ENCODE measurements around the gene ASCC2. TPM values are rescaled to one million over a fixed set of nuclear protein-coding genes. Genes with fewer than 3 reads are reported as not detected.

ASCC2 gene
- total and polyA plus RNA-seq, 5 donors: 29.2 to 41.4 (median 39.5) TPM

- 96% methylated on average over 1 of the region's 1 CpG for WGBS
- Histone ChIP-seq H3K27ac (ENCODE audit: low read length) (no peak overlapping the region), H3K4me3 (ENCODE audit: low read length) (no peak overlapping the region), H3K9me3 (ENCODE audit: control insufficient read depth, low read length) (no peaks in the 10 kb centered on the region), H3K27me3 (ENCODE audit: control insufficient read depth, insufficient read depth) (no peaks in the 10 kb centered on the region), H3K4me1 (ENCODE audit: control insufficient read depth, insufficient read depth, low read length) (peaks cover 25% of the 10 kb centered on the region)
- intact Hi-C loops (cut with DNase I): no loop called here
- ATAC-seq (no peak), DNase-seq (peak in 1 of 3 donors; percentile 56)
Measured at GRCh38 chr22:29817724-29818123, 20.4 kb downstream of the ASCC2 start.

- no peak overlapping the region for H3K27ac ChIP-seq (ENCODE audit: low read length)
- no peak for DNase-seq
- no peak for ATAC-seq
Measured at GRCh38 chr22:29816980-29817379, 21.1 kb downstream of the ASCC2 start.

GRCh38 chr22:29816539-29816938 is 21.5 kb downstream of the ASCC2 start:
- H3K4me1 ChIP-seq (ENCODE audit: control insufficient read depth, insufficient read depth, low read length): peaks cover 18% of the 10 kb centered on the region
- H3K4me3 ChIP-seq (ENCODE audit: low read length): no peak overlapping the region
- 58% methylated on average over 6 of the region's 6 CpGs for WGBS
- no peak overlapping the region for H3K27ac ChIP-seq (ENCODE audit: low read length)
- no peaks in the 10 kb centered on the region for H3K27me3 ChIP-seq (ENCODE audit: control insufficient read depth, insufficient read depth)
- DNase-seq (no peak), ATAC-seq (no peak)
- no peaks in the 10 kb centered on the region for H3K9me3 ChIP-seq (ENCODE audit: control insufficient read depth, low read length)
- intact Hi-C loops (cut with DNase I): no loop called here

More at GRCh38 chr22:29816980-29817379, 21.1 kb downstream of the ASCC2 start:
- Histone ChIP-seq H3K27me3 (ENCODE audit: control insufficient read depth, insufficient read depth) (no peaks in the 10 kb centered on the region), H3K4me3 (ENCODE audit: low read length) (no peak overlapping the region), H3K9me3 (ENCODE audit: control insufficient read depth, low read length) (no peaks in the 10 kb centered on the region), H3K4me1 (ENCODE audit: control insufficient read depth, insufficient read depth, low read length) (peaks cover 23% of the 10 kb centered on the region)
- intact Hi-C loops (cut with DNase I): no loop called here
- 82% methylated on average over 2 of the region's 2 CpGs for WGBS

GRCh38 chr22:29816128-29816527 is 21.9 kb downstream of the ASCC2 start:
- no peak overlapping the region for H3K27ac ChIP-seq (ENCODE audit: low read length)
- H3K4me3 ChIP-seq (ENCODE audit: low read length): no peak overlapping the region
- intact Hi-C loops (cut with DNase I): no loop called here
- no peaks in the 10 kb centered on the region for H3K27me3 ChIP-seq (ENCODE audit: control insufficient read depth, insufficient read depth)
- peak; percentile 87 to 93 (median 93) for DNase-seq
- peak; percentile 82 to 86 for ATAC-seq
- no peaks in the 10 kb centered on the region for H3K9me3 ChIP-seq (ENCODE audit: control insufficient read depth, low read length)
- peaks cover 18% of the 10 kb centered on the region for H3K4me1 ChIP-seq (ENCODE audit: control insufficient read depth, insufficient read depth, low read length)
- 45% methylated on average over 2 of the region's 2 CpGs for WGBS

- 60% methylated on average over 4 of the region's 4 CpGs for WGBS
- intact Hi-C loops (cut with DNase I): no loop called here
- Histone ChIP-seq H3K4me3 (ENCODE audit: low read length) (no peak overlapping the region), H3K4me1 (ENCODE audit: control insufficient read depth, insufficient read depth, low read length) (peaks cover 18% of the 10 kb centered on the region), H3K27me3 (ENCODE audit: control insufficient read depth, insufficient read depth) (no peaks in the 10 kb centered on the region), H3K9me3 (ENCODE audit: control insufficient read depth, low read length) (no peaks in the 10 kb centered on the region), H3K27ac (ENCODE audit: low read length) (peak overlapping the region; percentile 48)
- peak; percentile 14 to 54 for ATAC-seq
- peak in 1 of 3 donors; percentile 68 for DNase-seq
Measured at GRCh38 chr22:29815580-29815979, 22.5 kb downstream of the ASCC2 start.

- Histone ChIP-seq H3K4me1 (ENCODE audit: control insufficient read depth, insufficient read depth, low read length) (peaks cover 18% of the 10 kb centered on the region), H3K4me3 (ENCODE audit: low read length) (no peak overlapping the region), H3K27me3 (ENCODE audit: control insufficient read depth, insufficient read depth) (no peaks in the 10 kb centered on the region), H3K27ac (ENCODE audit: low read length) (no peak overlapping the region), H3K9me3 (ENCODE audit: control insufficient read depth, low read length) (no peaks in the 10 kb centered on the region)
- intact Hi-C loops (cut with DNase I): no loop called here
- WGBS: 84% methylated on average over 5 of the region's 5 CpGs
- DNase-seq (no peak), ATAC-seq (no peak)
Measured at GRCh38 chr22:29814003-29814402, 24.1 kb downstream of the ASCC2 start.

- H3K27ac ChIP-seq (ENCODE audit: low read length): no peak overlapping the region
Measured at GRCh38 chr22:29813563-29813962, 24.5 kb downstream of the ASCC2 start.

GRCh38 chr22:29813126-29813525 is 24.9 kb downstream of the ASCC2 start:
- no peak overlapping the region for H3K4me3 ChIP-seq (ENCODE audit: low read length)
- intact Hi-C loops (cut with DNase I): no loop called here
- H3K4me1 ChIP-seq (ENCODE audit: control insufficient read depth, insufficient read depth, low read length): peaks cover 15% of the 10 kb centered on the region
- H3K27ac ChIP-seq (ENCODE audit: low read length): no peak overlapping the region
- 96% methylated on average over 8 of the region's 8 CpGs for WGBS
- H3K9me3 ChIP-seq (ENCODE audit: control insufficient read depth, low read length): no peaks in the 10 kb centered on the region
- H3K27me3 ChIP-seq (ENCODE audit: control insufficient read depth, insufficient read depth): no peaks in the 10 kb centered on the region
- no peak for DNase-seq
- ATAC-seq: no peak

More at GRCh38 chr22:29813563-29813962, 24.5 kb downstream of the ASCC2 start:
- no peak for ATAC-seq
- no peaks in the 10 kb centered on the region for H3K9me3 ChIP-seq (ENCODE audit: control insufficient read depth, low read length)
- H3K27me3 ChIP-seq (ENCODE audit: control insufficient read depth, insufficient read depth): no peaks in the 10 kb centered on the region
- 87% methylated on average over 3 of the region's 3 CpGs for WGBS
- intact Hi-C loops (cut with DNase I): no loop called here
- H3K4me3 ChIP-seq (ENCODE audit: low read length): no peak overlapping the region
- DNase-seq: no peak
- H3K4me1 ChIP-seq (ENCODE audit: control insufficient read depth, insufficient read depth, low read length): peaks cover 15% of the 10 kb centered on the region

- ATAC-seq (no peak), DNase-seq (no peak)
- WGBS: 88% methylated on average over 2 of the region's 2 CpGs
- intact Hi-C loops (cut with DNase I): no loop called here
- H3K4me3 ChIP-seq (ENCODE audit: low read length): no peak overlapping the region
- peaks cover 4% of the 10 kb centered on the region for H3K4me1 ChIP-seq (ENCODE audit: control insufficient read depth, insufficient read depth, low read length)
- H3K27ac ChIP-seq (ENCODE audit: low read length): no peak overlapping the region
- H3K27me3 ChIP-seq (ENCODE audit: control insufficient read depth, insufficient read depth): no peaks in the 10 kb centered on the region
- H3K9me3 ChIP-seq (ENCODE audit: control insufficient read depth, low read length): no peaks in the 10 kb centered on the region
Measured at GRCh38 chr22:29811377-29811776, 26.7 kb downstream of the ASCC2 start.

GRCh38 chr22:29810216-29810615 is 27.9 kb downstream of the ASCC2 start:
- Histone ChIP-seq H3K27me3 (ENCODE audit: control insufficient read depth, insufficient read depth) (no peaks in the 10 kb centered on the region), H3K4me3 (ENCODE audit: low read length) (no peak overlapping the region), H3K4me1 (ENCODE audit: control insufficient read depth, insufficient read depth, low read length) (no peaks in the 10 kb centered on the region), H3K27ac (ENCODE audit: low read length) (no peak overlapping the region), H3K9me3 (ENCODE audit: control insufficient read depth, low read length) (no peaks in the 10 kb centered on the region)
- WGBS: 79% methylated on average over 2 of the region's 2 CpGs
- no peak for ATAC-seq
- no peak for DNase-seq
- intact Hi-C loops (cut with DNase I): no loop called here

- ATAC-seq (no peak), DNase-seq (no peak)
- H3K4me1 ChIP-seq (ENCODE audit: control insufficient read depth, insufficient read depth, low read length): peaks cover 3% of the 10 kb centered on the region
- no peaks in the 10 kb centered on the region for H3K27me3 ChIP-seq (ENCODE audit: control insufficient read depth, insufficient read depth)
- H3K9me3 ChIP-seq (ENCODE audit: control insufficient read depth, low read length): no peaks in the 10 kb centered on the region
- no peak overlapping the region for H3K4me3 ChIP-seq (ENCODE audit: low read length)
- intact Hi-C loops (cut with DNase I): no loop called here
- H3K27ac ChIP-seq (ENCODE audit: low read length): no peak overlapping the region
- 85% methylated on average over 6 of the region's 6 CpGs for WGBS
Measured at GRCh38 chr22:29806196-29806595, 31.9 kb downstream of the ASCC2 start.

- ATAC-seq: no peak
- Histone ChIP-seq H3K4me3 (ENCODE audit: low read length) (no peak overlapping the region), H3K4me1 (ENCODE audit: control insufficient read depth, insufficient read depth, low read length) (peaks cover 7% of the 10 kb centered on the region), H3K27ac (ENCODE audit: low read length) (no peak overlapping the region), H3K9me3 (ENCODE audit: control insufficient read depth, low read length) (no peaks in the 10 kb centered on the region), H3K27me3 (ENCODE audit: control insufficient read depth, insufficient read depth) (no peaks in the 10 kb centered on the region)
- intact Hi-C loops (cut with DNase I): no loop called here
- 88% methylated on average over 2 of the region's 2 CpGs for WGBS
- no peak for DNase-seq
Measured at GRCh38 chr22:29804985-29805384, 33.1 kb downstream of the ASCC2 start.

All from right cardiac atrium (tissue), 5 donors.